Pulmonary artery endothelial cell (primary cell): ENCODE data around the gene FBXL5. TPM values are rescaled to one million over a fixed set of nuclear protein-coding genes. Genes with fewer than 3 reads are reported as not detected.
A peak's percentile ranks its signal among the peaks of the same experiment; 100 is the strongest.

Experiments
- DNase-seq: peaks from one replicate; pipeline ENCODE4 v3.0.0-alpha.2; 2011; ENCODE audit warnings: low read depth, low spot score
- total RNA-seq: library from RNA; depleted of rRNA; stranded (reverse); fragments of >200 nt; gene quantifications from 2 replicates; pipeline ENCODE4 v1.2.3, GENCODE V29; 2014

FBXL5 gene
- total RNA-seq, 1 donor from 2014 or later, result 71.3 TPM

DNA sequence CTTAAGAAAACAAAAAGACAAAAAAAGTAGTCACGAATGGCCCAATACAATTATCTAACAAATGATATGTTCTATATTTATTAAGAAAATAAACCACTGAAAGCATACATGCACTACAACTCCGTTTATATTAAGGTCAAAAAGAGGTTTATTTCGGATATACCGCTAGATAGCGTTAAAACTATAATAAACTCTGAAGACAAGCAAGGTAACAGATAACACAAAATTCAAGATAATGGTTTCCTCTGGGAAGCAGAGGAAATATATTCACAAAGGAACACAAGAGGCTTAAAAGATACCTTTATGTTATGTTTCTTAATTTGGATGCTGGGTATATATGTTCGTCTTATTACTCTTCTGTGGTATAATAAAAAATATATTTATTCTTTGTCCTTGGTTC lies 21.7 kb upstream of the FBXL5 start:
- no peak for DNase-seq

DNA sequence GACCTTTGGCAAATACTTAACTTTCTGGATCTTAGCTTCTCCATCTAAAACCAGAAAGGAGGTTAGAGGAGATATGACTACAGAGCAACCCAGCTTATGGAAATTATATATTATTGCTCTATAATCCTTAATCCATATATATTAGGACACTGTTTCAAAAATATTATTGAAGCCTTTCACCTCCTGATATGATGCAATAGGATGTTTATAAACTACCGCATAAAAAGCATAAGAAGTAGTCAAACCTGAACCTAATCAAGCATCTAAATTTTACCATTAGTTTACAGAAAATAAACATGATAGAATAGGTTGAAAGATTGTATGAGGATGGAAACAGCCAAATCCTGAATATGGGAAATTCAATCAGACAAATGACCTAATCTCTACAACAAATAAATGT lies 20.9 kb upstream of the FBXL5 start:
- no peak for DNase-seq

DNA sequence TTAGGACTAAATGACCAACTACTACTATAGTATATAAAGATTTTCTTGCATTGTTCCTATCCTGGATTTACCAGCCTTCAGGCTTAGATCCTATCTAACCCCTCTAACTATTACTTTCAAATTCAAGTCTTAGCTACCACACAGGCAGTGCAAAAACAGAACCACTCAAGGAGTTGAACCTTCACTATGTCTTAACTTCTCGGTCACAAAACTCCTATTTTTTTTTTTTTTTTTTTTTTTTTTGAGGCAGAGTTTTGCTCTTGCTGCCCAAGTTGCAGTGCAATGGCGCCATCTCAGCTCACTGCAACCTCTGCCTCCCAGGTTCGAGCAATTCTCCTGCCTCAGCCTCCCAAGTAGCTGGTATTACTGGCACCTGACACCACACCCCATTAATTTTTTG lies 20.2 kb upstream of the FBXL5 start:
- no peak for DNase-seq

GRCh38 chr4:15674926-15675325 lies 19.8 kb upstream of the FBXL5 start:
- DNase-seq, result no peak

GRCh38 chr4:15674046-15674445 lies 18.9 kb upstream of the FBXL5 start:
- no peak for DNase-seq

DNA sequence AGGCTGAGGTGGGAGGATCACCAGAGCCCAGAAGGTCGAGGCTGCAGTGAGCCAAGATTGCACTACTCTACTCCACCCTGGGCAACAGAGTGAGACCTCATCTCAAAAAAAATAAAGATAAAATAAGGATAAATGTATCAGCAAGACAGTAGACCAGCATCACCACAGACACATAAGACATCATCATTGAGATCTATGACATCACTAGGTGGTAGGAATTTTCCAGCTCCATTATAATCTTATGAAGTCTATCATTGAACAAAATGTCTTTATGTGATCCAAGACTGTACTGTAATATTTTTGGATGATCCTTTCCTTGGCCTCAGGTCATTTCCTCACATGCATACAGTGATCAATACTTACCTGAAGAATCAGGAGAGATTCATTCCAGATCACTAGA lies 18.2 kb upstream of the FBXL5 start:
- no peak for DNase-seq

DNA sequence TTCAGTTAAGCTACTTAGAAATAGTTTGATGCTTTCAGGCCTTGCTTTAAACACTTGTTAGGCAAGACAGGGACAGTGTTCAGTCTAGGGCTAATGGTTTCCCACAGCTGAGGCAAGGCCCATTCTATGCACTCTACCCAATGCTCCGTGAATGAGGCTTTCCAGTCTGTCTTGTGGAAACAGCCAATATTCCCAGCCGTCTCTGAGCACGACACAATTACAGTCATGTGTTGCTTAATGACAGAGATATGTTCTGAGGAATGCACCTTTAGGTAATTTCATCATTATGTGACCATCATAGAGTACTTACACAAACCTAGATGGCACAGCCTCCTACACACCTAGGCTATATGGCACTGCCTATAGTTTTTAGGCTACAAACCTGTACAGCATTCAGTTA lies 16.9 kb upstream of the FBXL5 start:
- DNase-seq, result no peak

DNA sequence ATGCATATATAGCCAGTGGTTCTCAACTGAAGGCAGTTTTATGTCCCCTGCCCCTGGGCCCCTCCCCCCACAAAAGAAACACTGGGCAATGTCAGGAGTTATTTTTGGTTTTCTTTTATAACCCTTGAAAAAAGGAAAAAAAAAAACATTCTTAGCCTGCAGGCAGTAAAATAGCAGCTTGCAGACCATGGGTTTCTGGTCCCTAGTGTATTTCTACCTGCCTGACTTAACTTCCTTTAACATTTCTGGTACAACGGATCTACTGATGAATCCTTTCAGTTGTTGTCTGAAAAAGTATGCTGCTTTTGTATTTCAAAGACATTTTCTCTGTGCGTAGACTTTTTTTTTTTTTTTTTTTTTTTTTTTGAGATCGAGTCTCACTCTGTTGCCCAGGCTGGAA lies 15.4 kb upstream of the FBXL5 start:
- no peak for DNase-seq

DNA sequence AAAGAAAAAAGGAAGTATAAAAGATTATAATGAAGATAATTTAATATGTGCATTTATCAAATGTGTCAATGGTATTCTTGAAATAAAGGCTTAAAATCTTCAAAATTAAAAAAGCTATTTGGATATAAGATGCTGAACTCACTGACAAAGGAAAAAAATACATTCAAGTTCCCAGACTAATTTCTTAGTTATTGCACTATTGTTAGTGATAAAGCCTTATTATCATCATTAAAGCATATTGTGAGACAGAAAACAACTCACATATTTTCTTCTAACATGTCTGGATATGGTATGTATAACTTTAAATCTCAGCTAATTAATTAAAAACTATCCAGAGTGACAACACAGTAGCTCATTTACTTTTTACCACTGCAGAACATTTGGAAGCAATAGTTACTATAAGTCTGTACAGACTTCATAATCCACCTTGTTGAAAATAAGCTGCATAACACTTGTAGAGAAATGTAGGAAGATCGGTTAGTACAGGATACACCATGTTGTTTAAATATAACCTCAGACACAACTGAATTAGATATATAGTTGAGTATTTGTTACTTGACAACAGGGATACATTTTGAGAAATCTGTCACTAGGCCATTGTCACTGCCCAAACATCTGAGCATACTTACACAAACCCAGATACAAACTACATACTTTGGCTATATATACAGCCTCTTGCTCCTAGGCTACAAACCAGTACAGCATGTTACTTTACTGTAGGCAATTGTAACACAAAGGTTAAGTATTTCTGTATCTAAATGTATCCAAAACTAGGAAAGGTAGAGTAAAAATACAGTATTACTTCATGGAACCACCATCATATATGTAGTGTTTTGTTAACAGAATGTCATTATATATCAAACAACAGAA lies 13.6 kb upstream of the FBXL5 start:
- no peak for DNase-seq

GRCh38 chr4:15667006-15667405 lies 11.8 kb upstream of the FBXL5 start:
- no peak for DNase-seq

GRCh38 chr4:15665753-15666365 lies 10.7 kb upstream of the FBXL5 start:
- DNase-seq, result peak; percentile 63

DNA sequence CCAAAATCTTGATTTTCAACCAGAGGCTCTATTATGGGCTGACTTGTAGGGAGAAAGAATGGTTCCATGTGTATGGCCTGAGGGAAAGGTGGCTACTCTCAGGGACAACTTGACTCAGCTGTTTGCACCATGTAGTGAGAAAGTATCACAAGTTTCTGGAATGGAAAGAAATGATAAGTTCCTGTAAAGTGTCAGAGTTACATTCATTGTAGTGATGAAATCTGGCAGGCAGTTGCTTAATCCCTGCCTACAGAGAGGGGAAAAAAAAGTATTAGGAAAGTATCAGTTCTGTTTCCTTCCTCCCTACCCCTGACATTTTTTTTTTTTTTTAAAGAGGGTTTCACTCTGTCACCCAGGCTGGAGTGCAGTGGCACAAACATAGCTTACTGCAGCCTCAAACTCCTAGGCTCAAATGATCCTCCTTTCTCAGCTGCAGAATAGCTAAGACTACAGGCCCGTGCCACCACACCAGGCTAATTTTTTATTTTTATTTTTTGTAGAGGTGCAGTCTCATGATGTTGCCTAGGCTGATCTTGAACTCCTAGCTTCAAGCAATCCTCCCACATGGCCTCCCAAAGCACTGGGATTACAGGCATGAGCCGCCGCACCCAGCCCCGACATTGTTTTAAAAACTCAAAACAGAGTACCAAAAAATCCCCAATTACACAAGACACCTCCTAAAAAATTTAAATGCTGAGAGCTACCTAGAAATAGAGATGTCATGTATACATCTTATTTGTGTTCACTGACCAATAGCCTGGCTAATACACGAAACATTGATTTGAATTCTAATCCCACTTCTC lies 4.8 kb upstream of the FBXL5 start:
- no peak for DNase-seq

DNA sequence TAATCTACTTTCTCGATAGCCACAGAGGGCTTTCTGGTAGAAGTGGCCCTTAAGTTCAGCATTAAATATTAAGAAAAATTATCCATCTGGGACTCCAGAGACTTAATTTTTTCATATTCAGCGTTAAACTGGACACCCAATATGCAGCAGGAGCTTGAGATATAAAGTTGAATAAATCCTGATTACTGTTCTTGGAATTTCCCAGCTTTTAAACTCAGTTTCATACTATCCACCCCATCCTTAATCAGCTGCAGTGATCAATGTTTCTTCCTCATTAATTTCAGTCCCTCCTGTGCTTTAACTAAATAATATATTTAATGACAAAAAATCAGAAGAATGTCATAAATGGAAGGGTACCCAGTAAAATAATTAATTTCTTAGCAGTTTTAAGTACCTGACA lies 3.6 kb upstream of the FBXL5 start:
- DNase-seq, result no peak

- no peak for DNase-seq
These were observed 3.1 kb upstream of the FBXL5 start for GRCh38 chr4:15658136-15658770.

- no peak for DNase-seq
These were observed 2.2 kb upstream of the FBXL5 start for GRCh38 chr4:15657366-15657765.

DNA sequence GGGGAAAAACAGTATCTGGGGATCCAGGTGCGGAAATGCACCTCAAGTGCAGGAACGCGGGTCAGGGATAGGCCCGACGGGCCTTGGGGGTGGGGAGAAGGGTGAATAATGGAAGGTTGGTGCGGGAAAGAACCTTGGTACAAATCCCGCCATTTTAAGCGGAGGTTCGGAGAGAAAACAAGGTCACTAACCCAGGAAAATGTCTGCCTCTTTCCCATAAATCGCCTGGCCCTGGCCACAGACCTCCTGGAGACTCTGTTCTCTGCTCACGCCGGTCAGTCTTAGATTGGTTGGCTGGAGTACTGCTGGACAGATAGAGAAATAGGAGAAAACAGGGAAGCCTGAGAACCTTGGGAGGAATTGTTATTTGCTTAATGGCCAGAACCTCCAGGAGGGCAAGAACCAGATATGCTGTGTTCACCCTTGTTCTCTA lies 897 bp upstream of the FBXL5 start:
- no peak for DNase-seq

DNA sequence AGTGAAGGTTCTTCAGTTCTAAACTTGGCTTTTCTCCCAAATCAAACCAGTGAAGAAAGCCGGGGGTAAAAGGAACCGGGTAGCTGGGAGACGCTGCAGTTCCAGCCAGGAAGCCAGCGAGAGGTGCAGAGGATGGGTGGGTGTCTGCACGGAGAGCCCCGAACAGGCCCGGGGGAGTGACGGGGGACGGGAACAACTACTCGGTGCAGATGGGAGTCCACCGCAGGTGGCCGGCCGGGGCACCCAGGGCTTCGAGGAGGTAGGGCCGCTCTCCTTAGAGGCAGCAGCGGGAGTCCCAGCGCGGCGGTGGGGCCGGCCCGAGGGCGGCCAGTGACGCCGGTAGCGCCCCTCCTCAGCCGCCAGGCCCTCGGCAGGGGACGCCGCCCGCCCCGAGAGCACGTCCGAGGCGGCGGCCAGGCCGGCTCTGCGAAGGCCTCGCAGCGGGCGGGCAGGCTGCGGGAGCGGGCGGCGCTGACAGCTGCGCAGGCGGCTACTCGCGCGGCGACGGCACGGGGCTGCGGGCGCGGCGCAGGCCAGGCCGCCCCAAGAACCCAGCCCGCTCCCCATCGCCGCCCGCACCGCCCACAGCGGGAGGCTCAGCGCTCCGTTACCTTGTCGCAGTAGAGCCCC lies 449 bp downstream of the FBXL5 start:
- no peak for DNase-seq

GRCh38 chr4:15653864-15654592 lies 1.1 kb downstream of the FBXL5 start:
- DNase-seq, result no peak

DNA sequence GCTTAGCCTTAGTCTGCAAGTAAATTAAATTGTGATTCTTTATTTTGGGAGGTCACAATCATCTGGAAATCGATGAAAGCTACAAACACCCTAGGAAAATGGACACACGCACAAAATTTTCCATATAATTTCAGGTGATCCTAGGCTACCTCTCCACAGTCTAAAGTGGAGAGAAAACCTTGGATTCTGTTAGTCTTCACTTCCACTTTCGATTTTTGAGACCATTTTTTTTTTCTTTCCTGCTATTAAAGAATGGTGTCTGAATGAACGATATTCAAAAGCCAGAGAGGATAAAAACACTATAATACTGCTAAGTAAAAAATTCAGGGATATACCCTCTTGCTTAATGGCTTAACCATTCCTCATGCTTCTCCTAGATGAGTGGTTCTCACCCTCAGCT lies 1.7 kb downstream of the FBXL5 start:
- DNase-seq, result no peak

DNA sequence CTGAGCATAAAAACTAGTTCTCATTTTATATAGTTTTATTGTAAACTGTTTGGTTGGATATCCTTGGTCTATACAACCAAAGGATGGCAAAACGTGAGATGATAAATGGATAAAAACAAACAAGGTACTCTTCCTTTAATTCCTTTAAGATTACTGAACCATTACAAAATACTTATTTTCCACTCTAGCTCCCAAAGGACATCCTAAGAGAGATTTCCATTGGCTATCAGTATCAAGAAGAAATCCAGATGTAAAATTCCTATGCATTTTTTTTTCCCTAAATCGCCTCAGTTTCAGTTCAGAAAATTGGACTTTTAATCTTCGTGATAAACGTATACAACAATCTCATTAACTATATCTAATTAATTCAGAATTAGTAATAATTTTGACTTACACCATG lies 2.3 kb downstream of the FBXL5 start:
- no peak for DNase-seq

- no peak for DNase-seq
These were observed 3.0 kb downstream of the FBXL5 start for GRCh38 chr4:15652191-15652590.
